Measurements from ENCODE around the gene TMEM37. TPM values are rescaled to one million over a fixed set of nuclear protein-coding genes. Genes with fewer than 3 reads are reported as not detected.

TMEM37 gene
- total RNA-seq, 1 experiment from 2014 or later: 2.1 TPM

DNA sequence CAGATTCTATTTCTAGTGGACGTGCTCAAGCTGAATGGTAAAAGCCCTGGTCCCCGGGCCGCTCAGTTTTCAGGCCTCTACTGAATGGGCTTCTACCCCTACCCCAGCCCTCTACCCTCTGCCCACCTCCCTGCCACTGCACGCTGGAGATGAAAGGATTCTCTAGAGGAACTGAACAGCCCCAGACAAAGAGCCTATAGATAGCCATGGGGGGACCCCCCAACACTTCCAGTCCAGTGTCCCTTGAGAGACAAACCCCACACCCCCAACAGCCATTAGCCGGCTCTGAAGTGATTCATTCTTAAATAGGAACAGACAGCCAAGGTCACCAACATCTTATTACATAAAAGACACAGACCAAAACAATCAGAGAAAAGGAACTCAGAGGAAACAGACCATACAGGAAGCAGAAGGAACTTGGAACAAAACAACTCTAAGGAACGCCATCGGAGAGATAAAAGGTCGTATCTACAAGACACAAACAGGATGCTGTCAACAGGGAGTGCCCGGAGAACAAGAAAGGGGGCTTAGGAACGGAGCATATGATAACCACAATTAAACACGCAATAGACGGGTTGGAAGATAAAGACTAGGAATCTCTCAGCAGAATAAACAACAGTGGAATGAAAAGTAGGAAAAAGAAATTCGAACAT lies 23.5 kb downstream of the TMEM37 start:
- no peak for DNase-seq (ENCODE audit: low spot score)

GRCh38 chr2:119460076-119460475 lies 28.4 kb downstream of the TMEM37 start:
- DNase-seq (ENCODE audit: low spot score): no peak

GRCh38 chr2:119461811-119462210 lies 30.2 kb downstream of the TMEM37 start:
- no peak for DNase-seq (ENCODE audit: low spot score)

- no peak for DNase-seq (ENCODE audit: low spot score)
These were observed 30.9 kb downstream of the TMEM37 start for GRCh38 chr2:119462574-119462973.

GRCh38 chr2:119463136-119463535 lies 31.5 kb downstream of the TMEM37 start:
- no peak for DNase-seq (ENCODE audit: low spot score)

DNA sequence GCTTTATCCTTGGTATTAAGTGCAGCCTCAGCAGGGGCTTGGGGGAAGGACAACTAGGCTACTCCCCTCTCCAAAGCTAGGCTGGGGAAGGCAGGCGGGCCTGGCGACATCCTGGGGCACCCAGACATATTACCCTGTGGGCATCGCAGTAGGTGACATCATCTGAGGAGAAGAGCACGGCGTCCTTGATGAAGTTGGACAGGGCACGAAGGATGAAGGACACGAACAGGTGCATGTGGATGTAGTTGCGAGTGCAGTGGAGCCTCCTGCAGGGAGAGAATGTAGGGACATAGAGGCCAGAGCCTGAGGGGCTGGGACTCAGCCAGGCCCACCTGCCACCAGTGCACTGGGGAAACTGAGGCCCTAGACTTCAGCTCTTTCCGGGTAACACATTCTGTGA lies 32.3 kb downstream of the TMEM37 start:
- no peak for DNase-seq (ENCODE audit: low spot score)

- no peak for DNase-seq (ENCODE audit: low spot score)
These were observed 33.3 kb downstream of the TMEM37 start for GRCh38 chr2:119464981-119465380.

DNA sequence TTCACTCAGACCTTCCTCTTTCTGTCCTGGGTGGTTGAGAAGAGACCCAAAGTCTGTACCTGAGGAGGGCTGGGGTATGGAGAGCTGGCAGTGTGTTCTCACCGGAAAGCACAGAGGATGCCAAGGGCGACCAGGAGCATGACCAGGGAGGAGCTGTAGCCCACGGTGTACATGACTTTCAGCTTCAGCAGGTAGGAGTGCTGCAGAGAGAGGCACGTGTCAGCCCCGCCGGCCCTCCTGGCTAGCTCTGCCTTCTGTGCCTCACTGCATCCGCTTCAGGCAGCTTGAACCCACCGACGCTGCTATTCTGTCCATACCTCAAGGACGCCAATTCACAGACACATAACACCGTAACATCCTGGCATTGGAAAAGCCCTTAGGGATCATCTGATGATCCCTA lies 34.0 kb downstream of the TMEM37 start:
- DNase-seq (ENCODE audit: low spot score): no peak

GRCh38 chr2:119466373-119466772 lies 34.7 kb downstream of the TMEM37 start:
- DNase-seq (ENCODE audit: low spot score): no peak

GRCh38 chr2:119468154-119468955 lies 36.7 kb downstream of the TMEM37 start:
- DNase-seq (ENCODE audit: low spot score): no peak

GRCh38 chr2:119469131-119469530 lies 37.5 kb downstream of the TMEM37 start:
- DNase-seq (ENCODE audit: low spot score): no peak

DNA sequence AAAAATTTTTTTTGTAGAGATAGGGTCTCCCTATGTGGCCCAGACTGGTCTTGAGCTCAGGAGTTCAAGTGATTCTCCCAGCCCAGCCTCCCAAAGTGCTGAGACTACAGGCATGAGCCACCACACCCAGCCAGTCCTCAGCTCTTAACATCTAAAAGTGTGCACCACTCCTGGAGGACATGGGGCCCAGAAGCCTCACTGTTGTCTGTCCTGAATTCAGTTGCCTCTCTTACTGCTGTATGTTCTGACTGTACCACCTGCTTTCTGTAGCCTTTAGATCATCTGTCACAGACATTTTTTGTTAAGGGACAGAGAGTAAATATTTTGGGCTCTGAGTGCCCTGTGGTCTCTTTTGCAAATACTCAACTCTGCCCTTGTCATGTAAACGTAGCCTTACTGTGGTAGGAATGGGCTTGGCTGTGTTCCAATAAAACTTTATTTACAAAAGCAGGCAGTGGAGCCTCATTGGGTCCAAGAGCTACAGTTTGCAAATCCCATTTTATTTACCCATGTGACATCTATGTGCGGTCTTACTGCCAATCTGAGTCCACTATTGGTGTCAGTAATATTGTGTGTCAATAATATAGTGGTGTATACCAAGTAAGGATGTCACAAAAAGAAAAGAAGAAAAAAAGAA lies 38.1 kb downstream of the TMEM37 start:
- DNase-seq (ENCODE audit: low spot score): no peak

DNA sequence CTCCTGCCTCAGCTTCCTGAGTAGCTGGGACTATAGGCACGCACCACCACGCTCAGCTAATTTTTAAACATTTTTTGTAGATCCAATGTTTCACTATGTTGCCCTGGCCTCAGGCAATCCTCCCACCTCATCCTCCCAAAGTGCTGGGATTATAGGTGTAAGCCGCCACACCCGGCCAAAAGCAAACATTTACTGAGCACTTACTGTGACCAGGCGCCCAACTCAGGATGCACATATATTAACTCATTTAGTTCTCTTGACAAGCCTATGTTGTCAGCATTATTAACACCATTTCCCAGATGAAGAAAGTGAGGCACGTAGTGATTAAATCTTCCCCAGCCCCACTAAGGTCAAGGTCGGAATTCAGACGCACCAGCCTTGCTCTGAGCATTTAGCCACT lies 41.1 kb downstream of the TMEM37 start:
- no peak for DNase-seq (ENCODE audit: low spot score)

- DNase-seq (ENCODE audit: low spot score): no peak
These were observed 42.1 kb downstream of the TMEM37 start for GRCh38 chr2:119473621-119474370.

GRCh38 chr2:119474371-119475224 lies 42.9 kb downstream of the TMEM37 start:
- no peak for DNase-seq (ENCODE audit: low spot score)

GRCh38 chr2:119475225-119475856 lies 43.7 kb downstream of the TMEM37 start:
- no peak for DNase-seq (ENCODE audit: low spot score)

- no peak for DNase-seq (ENCODE audit: low spot score)
These were observed 44.2 kb downstream of the TMEM37 start for GRCh38 chr2:119475857-119476244.

DNA sequence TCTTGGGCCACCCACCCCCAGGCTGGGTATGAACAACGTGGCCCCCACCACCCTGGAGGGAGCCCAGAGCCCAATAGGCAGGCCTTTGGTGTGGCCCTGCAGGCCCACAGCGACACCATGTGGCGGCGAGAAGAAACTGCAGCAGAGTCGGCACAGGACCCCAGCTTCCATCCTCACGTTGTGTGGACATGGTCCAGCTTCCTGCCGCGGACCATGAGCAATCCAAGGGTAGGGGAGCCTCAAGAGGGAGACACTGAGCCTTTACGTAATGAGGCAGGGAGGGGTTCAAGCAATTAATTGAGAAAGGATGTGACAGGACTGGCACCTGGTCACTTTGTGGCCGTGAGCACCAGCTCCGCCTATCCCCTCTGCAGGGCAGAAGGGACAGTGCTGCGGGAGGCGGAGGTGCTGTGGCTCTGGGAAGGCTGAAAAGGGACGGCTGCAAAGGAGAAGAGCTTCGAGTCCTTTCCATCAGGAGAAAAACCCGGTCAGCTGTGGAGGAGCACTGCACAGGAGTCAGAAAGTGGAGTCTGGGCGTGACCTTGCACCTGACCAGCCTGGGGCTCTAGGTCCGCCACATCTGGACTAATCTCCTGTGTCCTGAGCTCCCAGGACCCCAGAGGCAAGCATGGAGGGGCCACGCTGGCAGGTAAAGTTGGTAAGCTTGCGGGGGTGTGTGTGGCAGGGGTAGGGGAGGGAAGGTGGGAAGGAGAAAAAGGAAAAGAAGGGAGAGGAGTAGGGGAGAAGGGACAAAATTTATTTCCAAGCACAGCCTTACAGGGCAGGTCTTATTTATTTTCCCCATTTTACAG lies 44.9 kb downstream of the TMEM37 start:
- peak; percentile 75 for DNase-seq (ENCODE audit: low spot score)

DNA sequence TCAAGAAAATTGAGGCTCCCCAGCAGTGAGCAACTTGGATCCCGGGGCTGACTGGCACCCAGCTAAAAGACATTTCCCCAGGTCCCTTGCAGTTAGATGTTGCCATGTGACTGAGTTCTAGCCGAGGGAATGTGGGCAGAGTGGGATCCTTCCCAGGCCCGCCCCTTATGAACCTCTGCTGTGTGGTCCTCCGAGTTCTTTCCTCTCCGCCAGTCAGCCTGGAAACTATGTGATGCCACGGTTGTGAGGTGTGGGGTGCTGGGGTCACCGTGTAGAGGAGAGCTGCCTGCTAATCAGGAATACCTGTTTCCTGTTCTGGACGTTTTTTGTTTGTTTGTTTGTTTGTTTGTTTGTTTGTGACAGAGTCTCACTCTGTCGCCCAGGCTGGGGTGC lies 45.5 kb downstream of the TMEM37 start:
- DNase-seq (ENCODE audit: low spot score): no peak
